Ovary (tissue), 9 donors: Measurements from ENCODE around the gene SND1. TPM values are rescaled to one million over a fixed set of nuclear protein-coding genes. Genes with fewer than 3 reads are reported as not detected.

Experiments used
- DNase-seq, 5 donors: peaks; one replicate each; pipeline ENCODE4 v3.0.0-alpha.2; 2019 to 2020
- H3K27ac ChIP-seq, 2 donors: fragments of 200-600 bp; one replicate each; pipeline versions ENCODE4 v1.5.1 to v1.8.0; 2019 to 2022
- H3K27me3 ChIP-seq: fragments of 200-600 bp; one replicate; pipeline ENCODE4 v1.8.0; 2022
- H3K36me3 ChIP-seq: fragments of 200-600 bp; sonication (generic); one replicate; pipeline ENCODE4 v1.5.1; 2019
- H3K4me1 ChIP-seq: one replicate; pipeline ENCODE4 v1.8.1; 2013; ENCODE audit warnings: mild to moderate bottlenecking, moderate library complexity; ENCODE audit not compliant: insufficient read depth
- H3K4me3 ChIP-seq: fragments of 200-600 bp; sonication (generic); one replicate; pipeline ENCODE4 v1.5.1; 2017
- H3K9me3 ChIP-seq, 2 donors: fragments of 200-600 bp in 1 of 2; sonication (generic) in 1 of 2; one replicate each; pipeline versions ENCODE4 v1.5.1 to v1.8.1; 2013 to 2019; ENCODE audit warnings: mild to moderate bottlenecking in 1 of 2, moderate library complexity in 1 of 2
- CTCF ChIP-seq, 3 donors: fragments of 450-650 bp in 2 of 3; fragments of 200-600 bp in 1 of 3; IDR thresholded peaks; one replicate each; pipeline versions ENCODE4 v1.5.1 to v1.8.0; 2016 to 2022; ENCODE audit warnings: antibody characterized with exemption in 3 of 3, mild to moderate bottlenecking in 1 of 3
- EP300 ChIP-seq: sonication (generic); formaldehyde crosslinking; IDR thresholded peaks from one replicate; pipeline ENCODE4 v1.6.1; 2017; ENCODE audit warnings: antibody characterized with exemption
- POLR2A ChIP-seq: fragments of 450-650 bp; IDR thresholded peaks from one replicate; pipeline ENCODE4 v1.6.1; 2017; ENCODE audit warnings: antibody characterized with exemption, mild to moderate bottlenecking, moderate library complexity
- WGBS, 3 donors: extraction: QIAGEN DNeasy Blood & Tissue Kit in 1 of 3; methylation state at CpG; one replicate each; pipeline versions ENCODE4 v1.1.5 to v1.1.7; 2013 to 2017; 5-methylcytosine and 5-hydroxymethylcytosine counted together
- intact Hi-C, 4 donors: fragments of 100-400 bp; cut with DNase I; formaldehyde crosslinking; loops; one replicate each; pipeline versions ENCODE4 v1.11.0 to v1.15.1; 2022 to 2023
- polyA plus RNA-seq, 2 donors: library from polyadenylated mRNA; stranded (reverse); fragments of 200-250 nt in 1 of 2; fragments of 350-450 nt in 1 of 2; fragmentation: Illumina TruSeq in 1 of 2; extraction: RNeasy Lipid Tissue Mini Kit (QIAGEN cat#74804) in 1 of 2; gene quantifications; one replicate each; pipeline ENCODE4 v1.2.3, GENCODE V29; 2013 to 2014
- total RNA-seq, 7 donors: library from RNA; depleted of rRNA in 2 of 7; stranded (reverse); fragments of >200 nt in 2 of 7; fragmentation: NEBNext Ultra II Directional in 3 of 7; extraction: Animal tissue kit (Norgen Biotek cat#: 25700) in 3 of 7; gene quantifications; one replicate each; pipeline versions ENCODE4 v1.1.0 to v1.2.4, GENCODE V29; 2016 to 2023
- donor health status: DM: no; HTN: no; CAD: no; lungs with moderate emphysema.
- donor health status: DM: no; HTN: no; CAD: no.
- donor health status: Bipolar disorder and iron deficiency.
- donor health status: DM: yes; HTN: yes; CAD: no.
- donor health status: DM: no; HTN: no; CAD: no.
- donor health status: DM: yes; HTN: yes; CAD: no.

Gene SND1
- total and polyA plus RNA-seq, 9 donors: 91.4 to 297 (median 182) TPM

GRCh38 chr7:127758845-127759244, 106.9 kb downstream of the SND1 start:
- 94 to 96% (median 96%) methylated on average over 6 of the region's 6 CpGs for WGBS, 3 donors

GRCh38 chr7:127759945-127760421, 108.0 kb downstream of the SND1 start:
- intact Hi-C loops: no loop called here
- 88 to 93% (median 93%) methylated on average over 5 of the region's 5 CpGs for WGBS, 3 donors
- Histone ChIP-seq H3K4me1 (peaks cover 2% of the 10 kb centered on the region), H3K4me3 (no peak overlapping the region), H3K27ac (no peak overlapping the region), H3K36me3 (no peaks in the 10 kb centered on the region), H3K27me3 (no peaks in the 10 kb centered on the region), H3K9me3 (no peaks in the 10 kb centered on the region)
- TF ChIP-seq CTCF (IDR thresholded peaks at IDR 0.05) (no peak), POLR2A (no peak), EP300 (no peak)
- no peak for DNase-seq

More at GRCh38 chr7:127758845-127759244, 106.9 kb downstream of the SND1 start:
- peaks cover 2% of the 10 kb centered on the region for H3K4me1 ChIP-seq
- no peak for DNase-seq
- no peaks in the 10 kb centered on the region for H3K27me3 ChIP-seq
- no peaks in the 10 kb centered on the region for H3K9me3 ChIP-seq
- intact Hi-C loops: no loop called here
- H3K4me3 ChIP-seq: no peak overlapping the region
- TF ChIP-seq POLR2A: no peak
- no peak for TF ChIP-seq EP300
- TF ChIP-seq CTCF (IDR thresholded peaks at IDR 0.05): no peak
- H3K27ac ChIP-seq: no peak overlapping the region
- no peaks in the 10 kb centered on the region for H3K36me3 ChIP-seq

GRCh38 chr7:127760436-127761031, 108.5 kb downstream of the SND1 start:
- no peaks in the 10 kb centered on the region for H3K36me3 ChIP-seq
- no peak for DNase-seq
- no peaks in the 10 kb centered on the region for H3K27me3 ChIP-seq

GRCh38 chr7:127761196-127761595, 109.2 kb downstream of the SND1 start:
- 95 to 98% (median 98%) methylated on average over 2 of the region's 2 CpGs for WGBS, 3 donors
- Histone ChIP-seq H3K36me3 (no peaks in the 10 kb centered on the region), H3K4me1 (no peaks in the 10 kb centered on the region), H3K27me3 (no peaks in the 10 kb centered on the region), H3K9me3 (no peaks in the 10 kb centered on the region), H3K27ac (no peak overlapping the region), H3K4me3 (no peak overlapping the region)
- intact Hi-C loops: no loop called here
- TF ChIP-seq CTCF (IDR thresholded peaks at IDR 0.05): no peak
- TF ChIP-seq POLR2A: no peak
- TF ChIP-seq EP300: no peak
- DNase-seq: no peak

More at GRCh38 chr7:127760436-127761031, 108.5 kb downstream of the SND1 start:
- Histone ChIP-seq H3K4me1 (no peaks in the 10 kb centered on the region), H3K9me3 (no peaks in the 10 kb centered on the region), H3K4me3 (no peak overlapping the region), H3K27ac (no peak overlapping the region)
- TF ChIP-seq POLR2A (no peak), CTCF (IDR thresholded peaks at IDR 0.05) (no peak), EP300 (no peak)
- WGBS, 3 donors: 97 to 98% (median 98%) methylated on average over 4 of the region's 4 CpGs
- intact Hi-C loops: no loop called here
